ENCODE measurements around the gene SRRM4.
"Not testable (repeated sequence)": the region's sequence is repeated elsewhere in the genome, so short reads cannot be mapped to it uniquely, and the experiment has no call there.

Gene SRRM4

GRCh38 chr12:119104969-119105368 is 123.6 kb downstream of the SRRM4 start:
- not testable (repeated sequence) for H3K9me3 ChIP-seq (ENCODE audit: control insufficient read depth in 5 of 5, low read length in 5 of 5); H3K4me1 ChIP-seq (ENCODE audit: control insufficient read depth in 5 of 5, insufficient read depth in 5 of 5, low read length in 5 of 5); H3K9ac ChIP-seq (ENCODE audit: low read length in 5 of 5); H3K36me3 ChIP-seq (ENCODE audit: control insufficient read depth in 5 of 5, insufficient read depth in 5 of 5, low read length in 5 of 5); H3K27ac ChIP-seq (ENCODE audit: low read depth, low read length); H3K27me3 ChIP-seq (ENCODE audit: control insufficient read depth in 5 of 5, insufficient read depth in 4 of 5, low read length in 5 of 5); H3K4me3 ChIP-seq (ENCODE audit: low read depth in 1 of 5, low read length in 5 of 5)

DNA sequence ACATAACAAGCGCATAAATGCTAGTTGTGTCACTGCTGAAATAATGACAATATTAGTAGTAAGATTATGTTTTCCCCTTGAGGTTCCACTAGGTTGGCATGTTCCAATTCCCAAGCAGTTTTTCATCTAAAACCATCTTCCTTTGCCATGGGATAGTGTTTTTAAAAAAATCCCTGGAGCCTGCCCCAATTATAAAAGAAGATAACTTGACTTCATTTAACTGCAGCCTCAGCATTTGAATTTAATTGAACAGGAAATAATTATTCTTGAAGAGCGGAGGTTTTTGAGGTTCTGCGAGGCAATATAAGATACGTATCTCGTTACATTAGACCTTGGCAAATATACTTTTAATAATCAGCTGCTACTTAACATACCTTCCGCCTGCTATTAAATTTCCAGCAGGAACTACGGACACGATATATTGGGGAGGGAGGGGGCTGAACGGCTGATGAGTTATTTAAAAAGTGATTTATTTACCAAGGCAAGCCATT is 132.2 kb downstream of the SRRM4 start:
- no peaks in the 10 kb centered on the region for H3K9me3 ChIP-seq (ENCODE audit: control insufficient read depth in 5 of 5, low read length in 5 of 5)
- no peak overlapping the region for H3K9ac ChIP-seq (ENCODE audit: low read length in 5 of 5)
- H3K4me3 ChIP-seq (ENCODE audit: low read depth in 1 of 5, low read length in 5 of 5), result no peak overlapping the region
- no peaks in the 10 kb centered on the region for H3K36me3 ChIP-seq (ENCODE audit: control insufficient read depth in 5 of 5, insufficient read depth in 5 of 5, low read length in 5 of 5)
- peaks cover 0 to 4% (median 0%) of the 10 kb centered on the region in 5 donors for H3K27me3 ChIP-seq (ENCODE audit: control insufficient read depth in 5 of 5, insufficient read depth in 4 of 5, low read length in 5 of 5)
- peaks cover 0 to 2% (median 0%) of the 10 kb centered on the region in 5 donors for H3K4me1 ChIP-seq (ENCODE audit: control insufficient read depth in 5 of 5, insufficient read depth in 5 of 5, low read length in 5 of 5)
- no peak overlapping the region for H3K27ac ChIP-seq (ENCODE audit: low read depth, low read length)

- Histone ChIP-seq H3K27ac (ENCODE audit: low read depth, low read length) (no peak overlapping the region), H3K27me3 (ENCODE audit: control insufficient read depth in 5 of 5, insufficient read depth in 4 of 5, low read length in 5 of 5) (peaks cover 0 to 4% (median 0%) of the 10 kb centered on the region in 5 donors), H3K4me3 (ENCODE audit: low read depth in 1 of 5, low read length in 5 of 5) (no peak overlapping the region), H3K36me3 (ENCODE audit: control insufficient read depth in 5 of 5, insufficient read depth in 5 of 5, low read length in 5 of 5) (no peaks in the 10 kb centered on the region), H3K9ac (ENCODE audit: low read length in 5 of 5) (no peak overlapping the region), H3K4me1 (ENCODE audit: control insufficient read depth in 5 of 5, insufficient read depth in 5 of 5, low read length in 5 of 5) (peaks cover 0 to 2% (median 0%) of the 10 kb centered on the region in 5 donors), H3K9me3 (ENCODE audit: control insufficient read depth in 5 of 5, low read length in 5 of 5) (no peaks in the 10 kb centered on the region)
These were observed 133.0 kb downstream of the SRRM4 start for GRCh38 chr12:119114294-119114693.

DNA sequence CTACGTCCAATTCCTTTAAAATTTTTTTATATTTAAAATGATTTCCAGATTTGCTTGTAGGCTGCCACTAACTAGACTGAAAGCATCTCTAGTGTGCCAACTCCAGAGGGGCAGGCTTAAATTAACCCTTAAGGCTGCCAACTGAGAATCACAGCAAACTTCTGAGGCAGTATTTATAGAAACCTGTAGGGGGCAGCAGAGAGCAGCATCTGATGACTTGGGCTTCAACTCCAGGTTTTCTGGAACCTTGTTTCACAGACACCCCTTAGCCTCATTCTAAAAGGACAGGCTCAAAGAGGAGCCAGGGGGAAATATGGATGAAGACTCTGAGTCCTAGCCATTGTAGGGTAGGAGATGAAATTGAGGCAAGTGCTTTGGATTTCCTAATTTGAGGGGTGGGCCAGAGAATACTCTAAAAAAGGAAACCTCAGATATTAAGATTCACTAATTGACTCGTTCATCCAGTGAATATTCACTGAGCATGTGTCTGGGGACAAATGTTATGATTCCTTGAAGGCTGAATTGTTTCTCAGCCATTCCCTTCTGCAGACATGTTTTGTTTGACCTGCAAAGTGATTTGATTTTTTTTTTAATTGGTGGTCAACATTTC is 134.1 kb downstream of the SRRM4 start:
- Histone ChIP-seq H3K27me3 (ENCODE audit: control insufficient read depth in 5 of 5, insufficient read depth in 4 of 5, low read length in 5 of 5) (peaks cover 0 to 5% (median 0%) of the 10 kb centered on the region in 5 donors), H3K36me3 (ENCODE audit: control insufficient read depth in 5 of 5, insufficient read depth in 5 of 5, low read length in 5 of 5) (no peaks in the 10 kb centered on the region), H3K27ac (ENCODE audit: low read depth, low read length) (no peak overlapping the region), H3K9me3 (ENCODE audit: control insufficient read depth in 5 of 5, low read length in 5 of 5) (no peaks in the 10 kb centered on the region), H3K9ac (ENCODE audit: low read length in 5 of 5) (no peak overlapping the region), H3K4me1 (ENCODE audit: control insufficient read depth in 5 of 5, insufficient read depth in 5 of 5, low read length in 5 of 5) (peaks cover 0 to 2% (median 0%) of the 10 kb centered on the region in 5 donors), H3K4me3 (ENCODE audit: low read depth in 1 of 5, low read length in 5 of 5) (no peak overlapping the region)

GRCh38 chr12:119117936-119118335 is 136.6 kb downstream of the SRRM4 start:
- Histone ChIP-seq H3K36me3 (ENCODE audit: control insufficient read depth in 5 of 5, insufficient read depth in 5 of 5, low read length in 5 of 5) (no peaks in the 10 kb centered on the region), H3K4me1 (ENCODE audit: control insufficient read depth in 5 of 5, insufficient read depth in 5 of 5, low read length in 5 of 5) (peaks cover 0 to 2% (median 0%) of the 10 kb centered on the region in 5 donors), H3K9me3 (ENCODE audit: control insufficient read depth in 5 of 5, low read length in 5 of 5) (no peaks in the 10 kb centered on the region), H3K9ac (ENCODE audit: low read length in 5 of 5) (no peak overlapping the region), H3K27ac (ENCODE audit: low read depth, low read length) (no peak overlapping the region), H3K27me3 (ENCODE audit: control insufficient read depth in 5 of 5, insufficient read depth in 4 of 5, low read length in 5 of 5) (peaks cover 0 to 11% (median 0%) of the 10 kb centered on the region in 5 donors), H3K4me3 (ENCODE audit: low read depth in 1 of 5, low read length in 5 of 5) (no peak overlapping the region)

GRCh38 chr12:119118625-119119024 is 137.3 kb downstream of the SRRM4 start:
- Histone ChIP-seq H3K36me3 (ENCODE audit: control insufficient read depth in 5 of 5, insufficient read depth in 5 of 5, low read length in 5 of 5) (no peaks in the 10 kb centered on the region), H3K4me3 (ENCODE audit: low read depth in 1 of 5, low read length in 5 of 5) (no peak overlapping the region), H3K4me1 (ENCODE audit: control insufficient read depth in 5 of 5, insufficient read depth in 5 of 5, low read length in 5 of 5) (peaks cover 0 to 2% (median 0%) of the 10 kb centered on the region in 5 donors), H3K27ac (ENCODE audit: low read depth, low read length) (no peak overlapping the region), H3K27me3 (ENCODE audit: control insufficient read depth in 5 of 5, insufficient read depth in 4 of 5, low read length in 5 of 5) (peaks cover 0 to 11% (median 0%) of the 10 kb centered on the region in 5 donors), H3K9me3 (ENCODE audit: control insufficient read depth in 5 of 5, low read length in 5 of 5) (no peaks in the 10 kb centered on the region), H3K9ac (ENCODE audit: low read length in 5 of 5) (no peak overlapping the region)

- no peak overlapping the region for H3K9ac ChIP-seq (ENCODE audit: low read length in 5 of 5)
- H3K9me3 ChIP-seq (ENCODE audit: control insufficient read depth in 5 of 5, low read length in 5 of 5), result no peaks in the 10 kb centered on the region
- no peak overlapping the region for H3K4me3 ChIP-seq (ENCODE audit: low read depth in 1 of 5, low read length in 5 of 5)
- no peaks in the 10 kb centered on the region for H3K36me3 ChIP-seq (ENCODE audit: control insufficient read depth in 5 of 5, insufficient read depth in 5 of 5, low read length in 5 of 5)
- H3K27me3 ChIP-seq (ENCODE audit: control insufficient read depth in 5 of 5, insufficient read depth in 4 of 5, low read length in 5 of 5), result peaks cover 0 to 8% (median 0%) of the 10 kb centered on the region in 5 donors
- no peak overlapping the region for H3K27ac ChIP-seq (ENCODE audit: low read depth, low read length)
- no peaks in the 10 kb centered on the region for H3K4me1 ChIP-seq (ENCODE audit: control insufficient read depth in 5 of 5, insufficient read depth in 5 of 5, low read length in 5 of 5)
These were observed 140.7 kb downstream of the SRRM4 start for GRCh38 chr12:119122047-119122446.

- Histone ChIP-seq H3K27ac (ENCODE audit: low read depth, low read length) (no peak overlapping the region), H3K9ac (ENCODE audit: low read length in 5 of 5) (no peak overlapping the region), H3K36me3 (ENCODE audit: control insufficient read depth in 5 of 5, insufficient read depth in 5 of 5, low read length in 5 of 5) (no peaks in the 10 kb centered on the region), H3K9me3 (ENCODE audit: control insufficient read depth in 5 of 5, low read length in 5 of 5) (no peaks in the 10 kb centered on the region), H3K27me3 (ENCODE audit: control insufficient read depth in 5 of 5, insufficient read depth in 4 of 5, low read length in 5 of 5) (peaks cover 0 to 8% (median 0%) of the 10 kb centered on the region in 5 donors), H3K4me3 (ENCODE audit: low read depth in 1 of 5, low read length in 5 of 5) (no peak overlapping the region), H3K4me1 (ENCODE audit: control insufficient read depth in 5 of 5, insufficient read depth in 5 of 5, low read length in 5 of 5) (no peaks in the 10 kb centered on the region)
These were observed 141.4 kb downstream of the SRRM4 start for GRCh38 chr12:119122751-119123150.

DNA sequence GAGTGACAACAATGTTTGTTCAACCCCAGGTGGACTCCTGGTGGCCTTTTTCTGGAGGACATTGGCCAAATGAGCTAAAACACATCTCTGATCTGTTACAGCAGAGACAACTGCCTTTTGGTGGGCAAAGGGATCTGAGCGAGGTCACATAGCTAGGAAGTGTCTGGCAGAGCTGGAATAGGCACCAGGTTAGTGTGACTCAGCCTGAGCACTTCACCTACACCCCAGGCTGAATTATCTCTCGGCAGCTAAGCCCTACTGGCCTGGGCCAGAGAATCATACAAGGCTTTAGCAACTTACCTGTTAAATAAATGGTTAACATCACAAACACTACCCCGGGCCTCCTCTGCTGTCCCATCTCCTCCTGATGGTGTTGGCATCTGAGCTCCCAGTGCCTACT is 147.2 kb downstream of the SRRM4 start:
- no peak overlapping the region for H3K4me3 ChIP-seq (ENCODE audit: low read depth in 1 of 5, low read length in 5 of 5)
- no peak overlapping the region for H3K9ac ChIP-seq (ENCODE audit: low read length in 5 of 5)
- H3K36me3 ChIP-seq (ENCODE audit: control insufficient read depth in 5 of 5, insufficient read depth in 5 of 5, low read length in 5 of 5), result no peaks in the 10 kb centered on the region
- H3K4me1 ChIP-seq (ENCODE audit: control insufficient read depth in 5 of 5, insufficient read depth in 5 of 5, low read length in 5 of 5), result no peaks in the 10 kb centered on the region
- H3K27ac ChIP-seq (ENCODE audit: low read depth, low read length), result no peak overlapping the region
- peaks cover 0 to 20% (median 10%) of the 10 kb centered on the region in 5 donors for H3K9me3 ChIP-seq (ENCODE audit: control insufficient read depth in 5 of 5, low read length in 5 of 5)
- H3K27me3 ChIP-seq (ENCODE audit: control insufficient read depth in 5 of 5, insufficient read depth in 4 of 5, low read length in 5 of 5), result peaks cover 0 to 3% (median 0%) of the 10 kb centered on the region in 5 donors

- Histone ChIP-seq H3K4me3 (ENCODE audit: low read depth in 1 of 5, low read length in 5 of 5) (no peak overlapping the region), H3K27me3 (ENCODE audit: control insufficient read depth in 5 of 5, insufficient read depth in 4 of 5, low read length in 5 of 5) (peaks cover 0 to 3% (median 0%) of the 10 kb centered on the region in 5 donors), H3K9ac (ENCODE audit: low read length in 5 of 5) (no peak overlapping the region), H3K9me3 (ENCODE audit: control insufficient read depth in 5 of 5, low read length in 5 of 5) (peaks cover 0 to 20% (median 10%) of the 10 kb centered on the region in 5 donors), H3K36me3 (ENCODE audit: control insufficient read depth in 5 of 5, insufficient read depth in 5 of 5, low read length in 5 of 5) (no peaks in the 10 kb centered on the region), H3K27ac (ENCODE audit: low read depth, low read length) (no peak overlapping the region), H3K4me1 (ENCODE audit: control insufficient read depth in 5 of 5, insufficient read depth in 5 of 5, low read length in 5 of 5) (no peaks in the 10 kb centered on the region)
These were observed 148.6 kb downstream of the SRRM4 start for GRCh38 chr12:119129827-119130434.

All from subcutaneous abdominal adipose tissue (tissue), 5 donors.